Measurements from ENCODE around the gene RAG1. TPM values are rescaled to one million over a fixed set of nuclear protein-coding genes. Genes with fewer than 3 reads are reported as not detected.

Gene RAG1
- total and polyA plus RNA-seq, 4 donors, result 0.08 to 2.3 (median 0.63) TPM

DNA sequence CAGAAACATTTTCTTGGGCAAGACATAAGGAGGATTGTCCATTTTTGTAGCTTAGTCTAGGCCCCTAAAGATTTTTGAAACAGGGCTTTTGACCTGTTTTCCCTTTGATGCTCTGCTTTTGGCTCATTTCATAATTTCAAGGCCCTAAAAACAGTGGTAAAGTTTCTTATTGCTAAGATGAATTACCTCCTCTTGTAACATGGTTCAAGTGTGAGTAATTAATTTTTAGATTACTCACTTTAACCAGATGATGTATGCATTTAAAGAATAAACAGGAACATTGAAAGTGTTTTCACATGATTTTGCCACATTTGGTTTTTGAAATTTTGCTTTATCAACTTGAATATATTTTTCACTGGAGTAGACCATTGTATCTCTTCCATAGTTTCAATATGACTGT lies 29.1 kb downstream of the RAG1 start:
- peaks cover 0 to 7% (median 2%) of the 10 kb centered on the region in 5 donors for H3K4me1 ChIP-seq (ENCODE audit: control insufficient read depth in 5 of 5, insufficient read depth in 5 of 5, low read length in 5 of 5)
- H3K9ac ChIP-seq (ENCODE audit: insufficient read depth in 1 of 2, low read length in 2 of 2), result no peak overlapping the region
- DNase-seq (no peak), ATAC-seq (ENCODE audit: insufficient read depth, low FRiP score) (no peak)
- no peaks in the 10 kb centered on the region for H3K9me3 ChIP-seq (ENCODE audit: control insufficient read depth in 4 of 4, insufficient read depth in 3 of 4, low read length in 3 of 4)
- H3K4me3 ChIP-seq, result no peak overlapping the region
- H3K27me3 ChIP-seq (ENCODE audit: control insufficient read depth in 3 of 3, insufficient read depth in 3 of 3, low read length in 2 of 3), result peaks cover 0 to 4% (median 0%) of the 10 kb centered on the region in 3 donors
- TF ChIP-seq, protein P1, sequence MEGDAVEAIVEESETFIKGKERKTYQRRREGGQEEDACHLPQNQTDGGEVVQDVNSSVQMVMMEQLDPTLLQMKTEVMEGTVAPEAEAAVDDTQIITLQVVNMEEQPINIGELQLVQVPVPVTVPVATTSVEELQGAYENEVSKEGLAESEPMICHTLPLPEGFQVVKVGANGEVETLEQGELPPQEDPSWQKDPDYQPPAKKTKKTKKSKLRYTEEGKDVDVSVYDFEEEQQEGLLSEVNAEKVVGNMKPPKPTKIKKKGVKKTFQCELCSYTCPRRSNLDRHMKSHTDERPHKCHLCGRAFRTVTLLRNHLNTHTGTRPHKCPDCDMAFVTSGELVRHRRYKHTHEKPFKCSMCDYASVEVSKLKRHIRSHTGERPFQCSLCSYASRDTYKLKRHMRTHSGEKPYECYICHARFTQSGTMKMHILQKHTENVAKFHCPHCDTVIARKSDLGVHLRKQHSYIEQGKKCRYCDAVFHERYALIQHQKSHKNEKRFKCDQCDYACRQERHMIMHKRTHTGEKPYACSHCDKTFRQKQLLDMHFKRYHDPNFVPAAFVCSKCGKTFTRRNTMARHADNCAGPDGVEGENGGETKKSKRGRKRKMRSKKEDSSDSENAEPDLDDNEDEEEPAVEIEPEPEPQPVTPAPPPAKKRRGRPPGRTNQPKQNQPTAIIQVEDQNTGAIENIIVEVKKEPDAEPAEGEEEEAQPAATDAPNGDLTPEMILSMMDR (IDR thresholded peaks at IDR 0.05; ENCODE audit: control extremely low read depth, extremely low read depth), result no peak
- H3K27ac ChIP-seq (ENCODE audit: low read depth in 1 of 2, low read length in 1 of 2), result no peak overlapping the region
- H3K36me3 ChIP-seq (ENCODE audit: control insufficient read depth in 4 of 4, insufficient read depth in 4 of 4, low read length in 4 of 4), result no peaks in the 10 kb centered on the region

DNA sequence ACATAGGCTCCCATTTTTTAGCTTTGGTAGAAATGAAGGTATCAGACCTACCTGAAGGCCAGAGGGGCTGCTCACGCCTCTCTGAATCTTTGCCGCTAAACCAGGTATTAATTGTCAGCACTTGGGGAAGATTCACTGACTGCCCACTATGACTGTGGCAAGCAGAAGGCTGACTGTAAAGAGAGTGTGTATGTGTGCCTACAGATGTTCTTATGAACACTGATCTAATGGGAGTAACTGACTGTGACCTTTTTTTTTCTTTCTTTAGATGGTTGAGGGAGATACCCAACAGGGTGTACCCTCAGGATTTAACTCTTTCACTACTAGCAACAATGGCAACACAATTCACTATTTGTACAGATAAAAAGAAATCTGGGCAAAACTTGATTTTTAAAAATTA lies 30.2 kb downstream of the RAG1 start, which contains the start of gene RAG2:
Gene RAG2, minus strand, starts transcription at position 186 of the 400 bp plus-strand sequence. CDS start 4,068 bp downstream, outside the sequence.
- TF ChIP-seq, protein P1 (IDR thresholded peaks at IDR 0.05; ENCODE audit: control extremely low read depth, extremely low read depth), result no peak
- H3K27ac ChIP-seq (ENCODE audit: low read depth in 1 of 2, low read length in 1 of 2), result no peak within 1 kb of the TSS
- H3K36me3 ChIP-seq (ENCODE audit: control insufficient read depth in 4 of 4, insufficient read depth in 4 of 4, low read length in 4 of 4), result no peaks in the 10 kb centered on the region
- 90 to 96% methylated on average over 2 of the region's 2 CpGs for whole genome bisulfite sequencing, 2 donors
- H3K4me1 ChIP-seq (ENCODE audit: control insufficient read depth in 5 of 5, insufficient read depth in 5 of 5, low read length in 5 of 5), result peaks cover 0 to 7% (median 4%) of the 10 kb centered on the region in 5 donors
- no peaks in the 10 kb centered on the region for H3K9me3 ChIP-seq (ENCODE audit: control insufficient read depth in 4 of 4, insufficient read depth in 3 of 4, low read length in 3 of 4)
- H3K27me3 ChIP-seq (ENCODE audit: control insufficient read depth in 3 of 3, insufficient read depth in 3 of 3, low read length in 2 of 3), result no peaks in the 10 kb centered on the region
- DNase-seq (no peak), ATAC-seq (ENCODE audit: insufficient read depth, low FRiP score) (no peak)
- no peak within 1 kb of the TSS for H3K9ac ChIP-seq (ENCODE audit: insufficient read depth in 1 of 2, low read length in 2 of 2)
- H3K4me3 ChIP-seq, result no peak within 1 kb of the TSS

DNA sequence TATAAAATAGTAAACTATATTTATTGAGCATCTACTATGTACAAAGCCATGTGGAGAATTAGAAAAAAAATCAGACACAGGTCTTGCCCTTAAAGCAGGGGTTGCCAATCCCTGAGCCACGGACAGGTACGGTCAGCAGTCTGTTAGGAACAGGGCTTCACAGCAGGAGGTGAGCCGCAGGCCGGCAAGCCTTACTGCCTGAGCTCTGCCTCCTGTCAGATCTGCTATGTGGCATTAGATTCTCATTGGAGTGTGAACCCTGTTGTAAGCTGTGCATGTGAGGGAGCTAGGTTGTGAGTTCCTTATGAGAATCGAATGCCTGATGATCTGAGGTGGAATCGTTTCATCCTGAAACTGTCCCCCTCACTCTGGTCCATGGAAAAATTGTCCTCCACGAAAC lies 32.4 kb downstream of the RAG1 start:
- H3K4me1 ChIP-seq (ENCODE audit: control insufficient read depth in 5 of 5, insufficient read depth in 5 of 5, low read length in 5 of 5), result peaks cover 0 to 6% (median 4%) of the 10 kb centered on the region in 5 donors
- no peak overlapping the region for H3K4me3 ChIP-seq
- H3K9ac ChIP-seq (ENCODE audit: insufficient read depth in 1 of 2, low read length in 2 of 2), result no peak overlapping the region
- DNase-seq, result no peak
- H3K27ac ChIP-seq (ENCODE audit: low read depth in 1 of 2, low read length in 1 of 2), result no peak overlapping the region
- no peaks in the 10 kb centered on the region for H3K9me3 ChIP-seq (ENCODE audit: control insufficient read depth in 4 of 4, insufficient read depth in 3 of 4, low read length in 3 of 4)
- no peaks in the 10 kb centered on the region for H3K36me3 ChIP-seq (ENCODE audit: control insufficient read depth in 4 of 4, insufficient read depth in 4 of 4, low read length in 4 of 4)
- H3K27me3 ChIP-seq (ENCODE audit: control insufficient read depth in 3 of 3, insufficient read depth in 3 of 3, low read length in 2 of 3), result no peaks in the 10 kb centered on the region
- ATAC-seq (ENCODE audit: insufficient read depth, low FRiP score), result no peak
- TF ChIP-seq, protein P1 (IDR thresholded peaks at IDR 0.05; ENCODE audit: control extremely low read depth, extremely low read depth), result no peak
- 94 to 96% methylated on average over 7 of the region's 7 CpGs for WGBS, 2 donors

DNA sequence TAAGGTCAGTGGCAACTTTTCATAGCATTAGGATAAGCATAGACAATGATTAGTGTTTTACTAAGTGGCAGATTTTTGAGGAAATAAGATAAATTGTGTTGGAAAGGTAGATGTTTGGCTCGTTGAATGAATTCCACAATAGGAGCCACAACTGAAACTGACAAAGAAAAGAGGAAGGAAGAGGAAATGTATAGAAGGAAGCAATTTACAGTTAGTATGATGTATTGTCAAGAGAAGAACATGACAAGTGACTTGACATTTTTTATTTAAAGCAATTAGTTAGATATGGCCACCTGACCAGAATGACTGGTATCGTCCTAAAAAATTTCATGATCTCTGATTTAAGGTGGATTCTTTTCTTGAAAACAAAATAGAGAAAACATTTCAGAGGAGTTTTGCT lies 33.3 kb downstream of the RAG1 start:
- TF ChIP-seq, protein P1 (IDR thresholded peaks at IDR 0.05; ENCODE audit: control extremely low read depth, extremely low read depth), result no peak
- H3K4me1 ChIP-seq (ENCODE audit: control insufficient read depth in 5 of 5, insufficient read depth in 5 of 5, low read length in 5 of 5), result peaks cover 0 to 2% (median 0%) of the 10 kb centered on the region in 5 donors
- no peak overlapping the region for H3K4me3 ChIP-seq
- WGBS, 2 donors, result 25 to 55% methylated on average over 2 of the region's 2 CpGs
- DNase-seq (no peak), ATAC-seq (ENCODE audit: insufficient read depth, low FRiP score) (no peak)
- H3K36me3 ChIP-seq (ENCODE audit: control insufficient read depth in 4 of 4, insufficient read depth in 4 of 4, low read length in 4 of 4), result no peaks in the 10 kb centered on the region
- H3K27me3 ChIP-seq (ENCODE audit: control insufficient read depth in 3 of 3, insufficient read depth in 3 of 3, low read length in 2 of 3), result no peaks in the 10 kb centered on the region
- no peaks in the 10 kb centered on the region for H3K9me3 ChIP-seq (ENCODE audit: control insufficient read depth in 4 of 4, insufficient read depth in 3 of 4, low read length in 3 of 4)
- H3K27ac ChIP-seq (ENCODE audit: low read depth in 1 of 2, low read length in 1 of 2), result no peak overlapping the region
- no peak overlapping the region for H3K9ac ChIP-seq (ENCODE audit: insufficient read depth in 1 of 2, low read length in 2 of 2)
